K562 (cell line): ENCODE measurements around the gene NF1. TPM values are rescaled to one million over a fixed set of nuclear protein-coding genes. Genes with fewer than 3 reads are reported as not detected.
A peak's percentile ranks its signal among the peaks of the same experiment; 100 is the strongest.

Experiments used
- ATAC-seq: fragments of 200-7000 bp; cut with Tn5 transposase; 3 replicates; pipeline ENCODE4 v1.9.1; 2020; ENCODE audit warnings: moderate library complexity
- BruUV-seq: library from RNA; stranded (reverse); fragments of 400-500 nt; replicated peaks from 2 replicates; lab custom pipeline; 2021; lab: Mats Ljungman, UMichigan
- CTCF ChIA-PET: fragments of 300-600 bp; formaldehyde crosslinking; extraction: SDS; loops from one replicate; lab custom pipeline; 2021; ENCODE audit warnings: low intra/inter-chr PET ratio; lab: Yijun Ruan, JAX
- POLR2A ChIA-PET: fragments of 300-600, 350-650 bp; sonication (Branson Sonifier 250); formaldehyde crosslinking; extraction: SDS; loops from one replicate; lab custom pipeline; 2021; ENCODE audit warnings: antibody characterized with exemption, inconsistent platforms; lab: Yijun Ruan, JAX
- DNase-seq, 4 experiments: peaks; one replicate each; pipeline versions ENCODE4 v3.0.0 to v3.0.0-alpha.2; 2011 to 2018; ENCODE audit warnings: low spot score in 3 of 4, mixed read lengths in 3 of 4; ENCODE audit errors: extremely low read depth in 1 of 4
- FAIRE-seq: peaks from 2 replicates; lab custom pipeline; 2011; peaks lifted over from hg19 to GRCh38; lab: Jason Lieb, UNC
- H2AFZ ChIP-seq: 2 replicates; pipeline ENCODE4 v1.6.0; 2011; ENCODE audit warnings: low read depth, low read length, control low read depth, inconsistent platforms
- H3K27ac ChIP-seq: fragments of 200-600 bp; 3 replicates; pipeline ENCODE4 v1.8.0; 2011; ENCODE audit warnings: low read depth, mild to moderate bottlenecking, control low read depth, inconsistent platforms, low read length, moderate library complexity, mixed read lengths; ENCODE audit errors: extremely low read depth
- H3K27me3 ChIP-seq, 2 experiments: fragments of 300-600 bp in 1 of 2; 2 replicates in 1 of 2; 3 replicates in 1 of 2; pipeline versions ENCODE4 v1.6.0 to v1.8.0; 2011; ENCODE audit warnings: inconsistent platforms in 2 of 2, low read length in 2 of 2, mild to moderate bottlenecking in 1 of 2, mixed read lengths in 1 of 2, moderate library complexity in 1 of 2; ENCODE audit not compliant: control insufficient read depth in 2 of 2, insufficient read depth in 2 of 2
- H3K36me3 ChIP-seq: fragments of 300-600 bp; 3 replicates; pipeline ENCODE4 v1.8.0; 2011; ENCODE audit warnings: mild to moderate bottlenecking, low read length, inconsistent platforms; ENCODE audit not compliant: control insufficient read depth, insufficient read depth
- H3K4me1 ChIP-seq, 2 experiments: fragments of 200-600 bp in 1 of 2; replicated peaks in 1 of 2; 2 replicates in 1 of 2; 3 replicates in 1 of 2; pipeline versions ENCODE4 v1.5.1 to v1.8.0; 2011; ENCODE audit warnings: inconsistent platforms in 2 of 2, low read length in 2 of 2, mild to moderate bottlenecking in 1 of 2, mixed read lengths in 1 of 2, moderate library complexity in 1 of 2; ENCODE audit not compliant: control insufficient read depth in 2 of 2, insufficient read depth in 2 of 2
- H3K4me2 ChIP-seq: 2 replicates; pipeline ENCODE4 v1.6.1; 2011; ENCODE audit warnings: low read length, control low read depth, inconsistent platforms, mixed read lengths; ENCODE audit not compliant: insufficient read depth
- H3K4me3 ChIP-seq: fragments of 200-600 bp; sonication (generic), shearing (Covaris generic); 2 replicates; pipeline ENCODE4 v1.5.1; 2016; ENCODE audit warnings: control low read depth, inconsistent platforms
- H3K79me2 ChIP-seq: fragments of 200-600 bp; 3 replicates; pipeline ENCODE4 v1.8.0; 2011; ENCODE audit warnings: low read length, inconsistent platforms; ENCODE audit not compliant: control insufficient read depth, insufficient read depth
- H3K9ac ChIP-seq, 2 experiments: 2 replicates each; pipeline versions ENCODE4 v1.6.0 to v1.6.1; 2011; ENCODE audit warnings: low read depth in 2 of 2, low read length in 2 of 2, control low read depth in 1 of 2, inconsistent platforms in 1 of 2, mild to moderate bottlenecking in 1 of 2, mixed read lengths in 1 of 2; ENCODE audit not compliant: insufficient read depth in 1 of 2
- H3K9me1 ChIP-seq: one replicate; pipeline ENCODE4 v1.6.0; 2011; ENCODE audit warnings: inconsistent platforms, mild to moderate bottlenecking, low read length, moderate library complexity; ENCODE audit not compliant: control insufficient read depth, insufficient read depth
- H3K9me3 ChIP-seq: replicated peaks from 2 replicates; pipeline ENCODE4 v1.5.1; 2011; ENCODE audit warnings: low read depth, low read length, inconsistent platforms; ENCODE audit not compliant: control insufficient read depth, insufficient read depth
- H4K20me1 ChIP-seq: replicated peaks from 2 replicates; pipeline ENCODE4 v1.6.1; 2011; ENCODE audit warnings: low read length, inconsistent platforms, mixed read lengths; ENCODE audit not compliant: control insufficient read depth, insufficient read depth
- C11orf30 ChIP-seq: fragments of 450-650 bp; IDR thresholded peaks from 2 replicates; pipeline ENCODE4 v1.6.1; 2016; ENCODE audit warnings: low read depth, mild to moderate bottlenecking
- MAFF ChIP-seq: IDR thresholded peaks from 2 replicates; pipeline ENCODE4 v1.6.1; 2012; ENCODE audit warnings: low read length, improper control_type of control experiment
- MAFG ChIP-seq: fragments of 450-650 bp; conservative IDR thresholded peaks from 2 replicates; pipeline ENCODE4 v1.6.1; 2016; ENCODE audit warnings: missing genetic modification characterization, missing compliant biosample characterization
- MAFK ChIP-seq: IDR thresholded peaks from 2 replicates; pipeline ENCODE4 v1.6.1; 2011; ENCODE audit warnings: low read length, improper control_type of control experiment
- OTX1 ChIP-seq: fragments of 450-650 bp; formaldehyde crosslinking; IDR thresholded peaks from 2 replicates; pipeline ENCODE4 v1.4.0; 2022; ENCODE audit warnings: mild to moderate bottlenecking
- RERE ChIP-seq: sonication (generic); formaldehyde crosslinking; IDR thresholded peaks from 2 replicates; pipeline ENCODE4 v1.8.0; 2023; ENCODE audit warnings: missing genetic modification reagents, mild to moderate bottlenecking, borderline replicate concordance
- ZNF316 ChIP-seq: fragments of 450-650 bp; IDR thresholded peaks from 2 replicates; pipeline ENCODE4 v1.6.1; 2016
- WGBS: fragments of 100-300 bp; shearing (Covaris generic); methylation state at CpG from one replicate; pipeline ENCODE4 v1.1.6; 2016; ENCODE audit warnings: low coverage, mixed read lengths; ENCODE audit not compliant: insufficient coverage; ENCODE audit errors: missing lambda C conversion rate; 5-methylcytosine and 5-hydroxymethylcytosine counted together
- in situ Hi-C: fragments of 300-500 bp; cut with MboI; formaldehyde crosslinking; loops from 4 replicates; pipeline ENCODE4 v1.15.0; 2018; ENCODE audit warnings: inconsistent platforms, mixed read lengths
- intact Hi-C: fragments of 100-400 bp; cut with micrococcal nuclease; formaldehyde crosslinking; loops from 2 replicates; pipeline ENCODE4 v1.14.2; 2022
- polyA plus RNA-seq, 8 experiments: library from polyadenylated mRNA; depleted of rRNA in 4 of 8; stranded (reverse) in 5 of 8; unstranded in 3 of 8; fragments of >200 nt; fragmentation: Nextera tagmentation in 2 of 8; fragmentation: Illumina TruSeq in 1 of 8; extraction: Ambion mirVana in 2 of 8; extraction: Trizol in 1 of 8; gene quantifications; 2 replicates each; pipeline versions ENCODE4 v1.2.1 to v1.2.3, GENCODE V29; 2011 to 2014; ENCODE audit warnings: inconsistent platforms in 1 of 8, missing spikeins in 1 of 8
- total RNA-seq, 7 experiments: library from RNA; depleted of rRNA in 6 of 7; stranded (reverse); fragments of >200 nt in 6 of 7; fragmentation: Illumina TruSeq in 2 of 7; extraction: Trizol in 2 of 7; gene quantifications; 2 replicates each; pipeline versions ENCODE4 v1.2.1 to v1.2.3, GENCODE V29; 2011 to 2021; ENCODE audit warnings: low replicate concordance in 1 of 7

Gene NF1
- total and polyA plus RNA-seq, 9 of the 15 experiments (the other 6 are each of a cell fraction or from before 2014, with no cell fraction given): 3.4 to 41.9 (median 24.3) TPM

GRCh38 chr17:31357839-31358394 is 263.1 kb downstream of the NF1 start:
- ATAC-seq (no peak), FAIRE-seq (no peak), DNase-seq (no peak)
- Histone ChIP-seq H3K36me3 (peaks cover 60% of the 10 kb centered on the region), H3K79me2 (no peaks in the 10 kb centered on the region), H3K4me1 (no peaks in the 10 kb centered on the region), H2AFZ (no peak overlapping the region), H3K9me1 (no peaks in the 10 kb centered on the region), H3K27ac (no peak overlapping the region), H4K20me1 (no peaks in the 10 kb centered on the region), H3K4me3 (no peak overlapping the region), H3K4me2 (no peak overlapping the region), H3K27me3 (no peaks in the 10 kb centered on the region), H3K9ac (no peak overlapping the region), H3K9me3 (no peaks in the 10 kb centered on the region)
- ChIA-PET POLR2A (no interaction called here), CTCF (no interaction called here)
- in situ Hi-C loops (no loop called here), intact Hi-C loops (no loop called here)
- WGBS: 89% methylated on average over 3 of the region's 3 CpGs
- TF ChIP-seq OTX1 (CRISPR knock-in tag) (no peak), MAFF (peak; percentile 81), ZNF316 (peak; percentile 92), RERE (CRISPR knock-in tag) (no peak), C11orf30 (peak; percentile 85), MAFG (tag) (peak; percentile 75), MAFK (peak; percentile 79)
- no TSS peak for BruUV-seq
